ENCODE data around the gene PGGT1B.

DNA sequence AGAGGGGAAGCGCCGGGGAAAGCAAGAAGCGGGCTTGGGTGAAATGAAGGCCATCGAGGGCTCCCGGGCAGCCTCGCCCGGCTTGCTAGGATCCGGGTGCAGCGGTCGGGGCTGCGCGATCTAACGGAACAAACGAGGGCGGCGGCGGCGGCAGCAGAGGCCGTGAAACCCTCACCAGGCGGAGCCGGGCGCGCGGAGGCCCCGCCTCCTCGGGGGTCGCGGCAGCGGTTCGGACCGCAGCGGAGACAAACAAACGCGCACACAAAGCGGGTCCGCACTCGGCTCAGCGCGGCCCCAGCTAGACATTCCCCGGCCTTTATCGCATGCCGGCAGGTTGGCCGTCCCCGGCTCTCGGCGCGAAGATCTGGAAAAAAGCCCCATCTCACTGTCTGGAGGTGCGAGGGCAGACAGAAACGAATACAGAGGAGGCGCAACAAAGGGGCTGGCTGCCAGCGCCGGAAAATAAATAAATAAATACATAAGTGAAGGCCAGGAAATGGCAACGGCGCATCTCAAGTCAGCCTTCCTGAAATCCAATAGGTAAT lies 82.4 kb downstream of the PGGT1B start:
- no peak for TF ChIP-seq GATA2 (IDR thresholded peaks at IDR 0.05; ENCODE audit: low read depth, low read length)
- TF ChIP-seq GATA3 (IDR thresholded peaks at IDR 0.05; ENCODE audit: low read depth, low read length) = no peak

Data from SH-SY5Y (cell line).